GM23338 (cell line): Measurements from ENCODE around the gene CRYBB2. TPM values are rescaled to one million over a fixed set of nuclear protein-coding genes. Genes with fewer than 3 reads are reported as not detected.

Experiments used
- ATAC-seq: fragments of 200-7000 bp; cut with Tn5 transposase; 3 replicates; pipeline ENCODE4 v1.9.1; 2020
- DNase-seq: peaks from one replicate; pipeline ENCODE4 v3.0.0-alpha.2; 2015; ENCODE audit warnings: low spot score
- H2AFZ ChIP-seq: fragments of 200-600 bp; sonication (generic); 2 replicates; pipeline ENCODE4 v1.8.0; 2016; ENCODE audit warnings: antibody characterized with exemption, mild to moderate bottlenecking, moderate library complexity
- H3F3A ChIP-seq: fragments of 200-600 bp; sonication (generic); replicated peaks from 2 replicates; pipeline ENCODE4 v1.8.0; 2017; ENCODE audit warnings: antibody characterized with exemption, mixed run types, low read depth
- H3K27ac ChIP-seq: fragments of 200-600 bp; sonication (generic); 2 replicates; pipeline ENCODE4 v1.6.1; 2016; ENCODE audit warnings: low read depth
- H3K27me3 ChIP-seq: fragments of 200-600 bp; sonication (generic); 2 replicates; pipeline ENCODE4 v1.8.0; 2016; ENCODE audit warnings: mild to moderate bottlenecking, mixed run types, moderate library complexity; ENCODE audit not compliant: insufficient read depth
- H3K36me3 ChIP-seq: fragments of 200-600 bp; sonication (generic); 2 replicates; pipeline ENCODE4 v1.8.0; 2016; ENCODE audit warnings: mild to moderate bottlenecking; ENCODE audit not compliant: insufficient read depth
- H3K4me1 ChIP-seq: fragments of 200-600 bp; sonication (generic); 2 replicates; pipeline ENCODE4 v1.8.0; 2016; ENCODE audit warnings: mild to moderate bottlenecking, moderate library complexity; ENCODE audit not compliant: insufficient read depth
- H3K4me2 ChIP-seq: fragments of 200-600 bp; sonication (generic); 2 replicates; pipeline ENCODE4 v1.7.1; 2017; ENCODE audit warnings: mixed run types
- H3K4me3 ChIP-seq: fragments of 200-600 bp; sonication (generic); 2 replicates; pipeline ENCODE4 v1.6.1; 2016; ENCODE audit warnings: mixed run types
- H3K79me2 ChIP-seq: fragments of 200-600 bp; sonication (generic); replicated peaks from 2 replicates; pipeline ENCODE4 v1.8.0; 2017; ENCODE audit warnings: mild to moderate bottlenecking; ENCODE audit not compliant: insufficient read depth
- H3K9me2 ChIP-seq: fragments of 200-600 bp; sonication (generic); 2 replicates; pipeline ENCODE4 v1.8.0; 2017; ENCODE audit not compliant: insufficient read depth
- H4K20me1 ChIP-seq: fragments of 200-600 bp; sonication (generic); replicated peaks from 2 replicates; pipeline ENCODE4 v1.8.0; 2017; ENCODE audit warnings: mild to moderate bottlenecking; ENCODE audit not compliant: insufficient read depth
- H3K27ac Mint-ChIP-seq: 2 replicates; pipeline ENCODE4 v1.8.0; 2020; ENCODE audit warnings: inconsistent platforms, mild to moderate bottlenecking, moderate library complexity, mixed read lengths
- H3K27me3 Mint-ChIP-seq: 3 replicates; pipeline ENCODE4 v1.8.0; 2022; ENCODE audit warnings: low read depth, mild to moderate bottlenecking, moderate library complexity, mixed read lengths, inconsistent platforms; ENCODE audit not compliant: insufficient read depth, poor library complexity
- H3K36me3 Mint-ChIP-seq: 3 replicates; pipeline ENCODE4 v1.8.0; 2021; ENCODE audit warnings: low read depth, mild to moderate bottlenecking, inconsistent platforms, moderate library complexity, mixed read lengths
- H3K4me1 Mint-ChIP-seq: 3 replicates; pipeline ENCODE4 v1.8.0; 2020; ENCODE audit warnings: mild to moderate bottlenecking, inconsistent platforms, mixed read lengths
- H3K4me3 Mint-ChIP-seq: 3 replicates; pipeline ENCODE4 v1.8.0; 2021; ENCODE audit warnings: moderate library complexity, mild to moderate bottlenecking, inconsistent platforms, mixed read lengths
- H3K9me3 Mint-ChIP-seq: 3 replicates; pipeline ENCODE4 v1.8.0; 2020; ENCODE audit warnings: moderate library complexity, mild to moderate bottlenecking, inconsistent platforms, mixed read lengths
- CREB1 ChIP-seq: fragments of 250-450 bp; sonication (Bioruptor Pico); IDR thresholded peaks from 2 replicates; pipeline ENCODE4 v1.5.0; 2020; ENCODE audit warnings: low read depth, mild to moderate bottlenecking, moderate library complexity
- EZH2 ChIP-seq: fragments of 200-600 bp; sonication (generic); IDR thresholded peaks from one replicate; pipeline ENCODE4 v1.8.0; 2017; ENCODE audit warnings: antibody characterized with exemption, mild to moderate bottlenecking, low read depth; ENCODE audit not compliant: unreplicated experiment
- EZH2phosphoT487 ChIP-seq: fragments of 200-600 bp; sonication (generic); IDR thresholded peaks from one replicate; pipeline ENCODE4 v1.8.1; 2018; ENCODE audit warnings: antibody characterized with exemption; ENCODE audit not compliant: unreplicated experiment
- JUNB ChIP-seq: IDR thresholded peaks from one replicate; pipeline ENCODE4 v1.6.1; 2016; ENCODE audit warnings: antibody characterized with exemption; ENCODE audit not compliant: unreplicated experiment
- NANOG ChIP-seq: IDR thresholded peaks from 2 replicates; pipeline ENCODE4 v1.6.1; 2016; ENCODE audit warnings: antibody characterized with exemption, borderline replicate concordance
- POLR2AphosphoS5 ChIP-seq: IDR thresholded peaks from 2 replicates; pipeline ENCODE4 v1.6.1; 2016; ENCODE audit warnings: antibody characterized with exemption, low read depth
- STAT1 ChIP-seq: IDR thresholded peaks from one replicate; pipeline ENCODE4 v1.6.1; 2016; ENCODE audit warnings: antibody characterized with exemption; ENCODE audit not compliant: unreplicated experiment
- ZNF114 ChIP-seq: fragments of 250-450 bp; sonication (Bioruptor Pico); IDR thresholded peaks from 2 replicates; pipeline ENCODE4 v1.5.0; 2020; ENCODE audit warnings: mild to moderate bottlenecking, moderate library complexity
- ZNF331 ChIP-seq: fragments of 250-450 bp; sonication (Bioruptor Pico); IDR thresholded peaks from 2 replicates; pipeline ENCODE4 v1.5.0; 2020; ENCODE audit warnings: low read depth, mild to moderate bottlenecking, moderate library complexity
- polyA plus RNA-seq: library from polyadenylated mRNA; unstranded; fragments of >200 nt; fragmentation: Nextera tagmentation; extraction: Ambion mirVana; gene quantifications from 2 replicates; pipeline ENCODE4 v1.2.1, GENCODE V29; 2016
- total RNA-seq: library from RNA; depleted of rRNA; stranded (reverse); fragments of >200 nt; shearing (Covaris generic); gene quantifications from 2 replicates; pipeline ENCODE4 v1.2.3, GENCODE V29; 2014
- TF ChIP-seq, protein P1 (sequence below): IDR thresholded peaks from one replicate; pipeline ENCODE4 v1.6.1; 2018; ENCODE audit warnings: antibody characterized with exemption; ENCODE audit not compliant: unreplicated experiment
- TF ChIP-seq, protein P2 (sequence below), 2 experiments: fragments of 200-600 bp in 1 of 2; sonication (generic) in 1 of 2; conservative IDR thresholded peaks; 2 replicates each; pipeline versions ENCODE4 v1.5.1 to v1.6.1; 2016 to 2017; ENCODE audit warnings: antibody characterized with exemption in 2 of 2, low read depth in 2 of 2, mild to moderate bottlenecking in 2 of 2, moderate library complexity in 1 of 2
- TF ChIP-seq, protein P3 (sequence below): fragments of 250-450 bp; sonication (Bioruptor Pico); IDR thresholded peaks from 2 replicates; pipeline ENCODE4 v1.5.0; 2020; ENCODE audit warnings: mild to moderate bottlenecking, moderate library complexity
- TF ChIP-seq, protein P4 (sequence below): IDR thresholded peaks from 2 replicates; pipeline ENCODE4 v1.6.1; 2016; ENCODE audit warnings: antibody characterized with exemption

Gene CRYBB2
- total and polyA plus RNA-seq, 2 experiments from 2014 or later: 0.26 to 1.0 TPM

DNA sequence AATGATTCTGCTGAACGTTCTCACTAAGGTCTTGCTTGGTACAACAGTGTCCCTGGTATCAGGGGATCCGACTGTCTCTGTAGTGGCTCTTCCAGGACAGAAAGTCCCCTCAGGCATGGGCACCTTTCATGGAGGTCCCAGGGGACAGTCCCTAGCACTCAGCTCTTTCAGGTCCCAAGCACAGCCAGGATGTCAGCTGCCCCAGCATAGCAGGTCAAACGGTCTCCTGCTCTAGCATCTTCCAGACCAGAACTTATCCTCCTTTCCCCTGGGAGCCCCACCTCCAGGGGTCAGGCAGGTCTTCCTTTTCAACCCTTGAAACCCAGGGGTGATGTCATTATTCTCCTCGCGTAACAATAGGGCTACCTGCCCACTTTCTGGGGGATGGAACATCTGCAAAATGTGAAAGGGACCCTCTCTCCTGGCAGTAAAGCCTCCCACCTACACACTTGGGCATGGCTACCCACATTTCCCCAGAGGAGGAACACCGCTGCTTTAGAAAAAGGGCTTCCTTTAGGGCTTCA lies 44.5 kb upstream of the CRYBB2 start:
- ATAC-seq (no peak; the same call in 2 of the 3 replicates), DNase-seq (no peak)
- Mint-ChIP-seq H3K36me3 (peaks cover 19% of the 10 kb centered on the region), H3K4me3 (no peak overlapping the region), H3K9me3 (peaks cover 7% of the 10 kb centered on the region), H3K4me1 (peaks cover 13% of the 10 kb centered on the region), H3K27ac (no peak overlapping the region), H3K27me3 (peaks cover 9% of the 10 kb centered on the region)
- no peak overlapping the region for H3K4me3 ChIP-seq
- H3F3A ChIP-seq: no peaks in the 10 kb centered on the region
- no peaks in the 10 kb centered on the region; the same call in 1 of the 2 replicates for H3K4me1 ChIP-seq
- no peaks in the 10 kb centered on the region for H3K9me2 ChIP-seq
- TF ChIP-seq, protein P1, sequence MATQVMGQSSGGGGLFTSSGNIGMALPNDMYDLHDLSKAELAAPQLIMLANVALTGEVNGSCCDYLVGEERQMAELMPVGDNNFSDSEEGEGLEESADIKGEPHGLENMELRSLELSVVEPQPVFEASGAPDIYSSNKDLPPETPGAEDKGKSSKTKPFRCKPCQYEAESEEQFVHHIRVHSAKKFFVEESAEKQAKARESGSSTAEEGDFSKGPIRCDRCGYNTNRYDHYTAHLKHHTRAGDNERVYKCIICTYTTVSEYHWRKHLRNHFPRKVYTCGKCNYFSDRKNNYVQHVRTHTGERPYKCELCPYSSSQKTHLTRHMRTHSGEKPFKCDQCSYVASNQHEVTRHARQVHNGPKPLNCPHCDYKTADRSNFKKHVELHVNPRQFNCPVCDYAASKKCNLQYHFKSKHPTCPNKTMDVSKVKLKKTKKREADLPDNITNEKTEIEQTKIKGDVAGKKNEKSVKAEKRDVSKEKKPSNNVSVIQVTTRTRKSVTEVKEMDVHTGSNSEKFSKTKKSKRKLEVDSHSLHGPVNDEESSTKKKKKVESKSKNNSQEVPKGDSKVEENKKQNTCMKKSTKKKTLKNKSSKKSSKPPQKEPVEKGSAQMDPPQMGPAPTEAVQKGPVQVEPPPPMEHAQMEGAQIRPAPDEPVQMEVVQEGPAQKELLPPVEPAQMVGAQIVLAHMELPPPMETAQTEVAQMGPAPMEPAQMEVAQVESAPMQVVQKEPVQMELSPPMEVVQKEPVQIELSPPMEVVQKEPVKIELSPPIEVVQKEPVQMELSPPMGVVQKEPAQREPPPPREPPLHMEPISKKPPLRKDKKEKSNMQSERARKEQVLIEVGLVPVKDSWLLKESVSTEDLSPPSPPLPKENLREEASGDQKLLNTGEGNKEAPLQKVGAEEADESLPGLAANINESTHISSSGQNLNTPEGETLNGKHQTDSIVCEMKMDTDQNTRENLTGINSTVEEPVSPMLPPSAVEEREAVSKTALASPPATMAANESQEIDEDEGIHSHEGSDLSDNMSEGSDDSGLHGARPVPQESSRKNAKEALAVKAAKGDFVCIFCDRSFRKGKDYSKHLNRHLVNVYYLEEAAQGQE: no peak
- TF ChIP-seq, protein P2, sequence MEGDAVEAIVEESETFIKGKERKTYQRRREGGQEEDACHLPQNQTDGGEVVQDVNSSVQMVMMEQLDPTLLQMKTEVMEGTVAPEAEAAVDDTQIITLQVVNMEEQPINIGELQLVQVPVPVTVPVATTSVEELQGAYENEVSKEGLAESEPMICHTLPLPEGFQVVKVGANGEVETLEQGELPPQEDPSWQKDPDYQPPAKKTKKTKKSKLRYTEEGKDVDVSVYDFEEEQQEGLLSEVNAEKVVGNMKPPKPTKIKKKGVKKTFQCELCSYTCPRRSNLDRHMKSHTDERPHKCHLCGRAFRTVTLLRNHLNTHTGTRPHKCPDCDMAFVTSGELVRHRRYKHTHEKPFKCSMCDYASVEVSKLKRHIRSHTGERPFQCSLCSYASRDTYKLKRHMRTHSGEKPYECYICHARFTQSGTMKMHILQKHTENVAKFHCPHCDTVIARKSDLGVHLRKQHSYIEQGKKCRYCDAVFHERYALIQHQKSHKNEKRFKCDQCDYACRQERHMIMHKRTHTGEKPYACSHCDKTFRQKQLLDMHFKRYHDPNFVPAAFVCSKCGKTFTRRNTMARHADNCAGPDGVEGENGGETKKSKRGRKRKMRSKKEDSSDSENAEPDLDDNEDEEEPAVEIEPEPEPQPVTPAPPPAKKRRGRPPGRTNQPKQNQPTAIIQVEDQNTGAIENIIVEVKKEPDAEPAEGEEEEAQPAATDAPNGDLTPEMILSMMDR (conservative IDR thresholded peaks at IDR 0.05; ENCODE audit: low read depth in 2 of 2): no peak
- no peak for TF ChIP-seq EZH2phosphoT487
- TF ChIP-seq NANOG: no peak
- no peak for TF ChIP-seq ZNF331
- TF ChIP-seq STAT1: no peak
- TF ChIP-seq EZH2: no peak
- no peak for TF ChIP-seq JUNB
- no peak for TF ChIP-seq ZNF114 (CRISPR knock-in tag)
- TF ChIP-seq, protein P3, sequence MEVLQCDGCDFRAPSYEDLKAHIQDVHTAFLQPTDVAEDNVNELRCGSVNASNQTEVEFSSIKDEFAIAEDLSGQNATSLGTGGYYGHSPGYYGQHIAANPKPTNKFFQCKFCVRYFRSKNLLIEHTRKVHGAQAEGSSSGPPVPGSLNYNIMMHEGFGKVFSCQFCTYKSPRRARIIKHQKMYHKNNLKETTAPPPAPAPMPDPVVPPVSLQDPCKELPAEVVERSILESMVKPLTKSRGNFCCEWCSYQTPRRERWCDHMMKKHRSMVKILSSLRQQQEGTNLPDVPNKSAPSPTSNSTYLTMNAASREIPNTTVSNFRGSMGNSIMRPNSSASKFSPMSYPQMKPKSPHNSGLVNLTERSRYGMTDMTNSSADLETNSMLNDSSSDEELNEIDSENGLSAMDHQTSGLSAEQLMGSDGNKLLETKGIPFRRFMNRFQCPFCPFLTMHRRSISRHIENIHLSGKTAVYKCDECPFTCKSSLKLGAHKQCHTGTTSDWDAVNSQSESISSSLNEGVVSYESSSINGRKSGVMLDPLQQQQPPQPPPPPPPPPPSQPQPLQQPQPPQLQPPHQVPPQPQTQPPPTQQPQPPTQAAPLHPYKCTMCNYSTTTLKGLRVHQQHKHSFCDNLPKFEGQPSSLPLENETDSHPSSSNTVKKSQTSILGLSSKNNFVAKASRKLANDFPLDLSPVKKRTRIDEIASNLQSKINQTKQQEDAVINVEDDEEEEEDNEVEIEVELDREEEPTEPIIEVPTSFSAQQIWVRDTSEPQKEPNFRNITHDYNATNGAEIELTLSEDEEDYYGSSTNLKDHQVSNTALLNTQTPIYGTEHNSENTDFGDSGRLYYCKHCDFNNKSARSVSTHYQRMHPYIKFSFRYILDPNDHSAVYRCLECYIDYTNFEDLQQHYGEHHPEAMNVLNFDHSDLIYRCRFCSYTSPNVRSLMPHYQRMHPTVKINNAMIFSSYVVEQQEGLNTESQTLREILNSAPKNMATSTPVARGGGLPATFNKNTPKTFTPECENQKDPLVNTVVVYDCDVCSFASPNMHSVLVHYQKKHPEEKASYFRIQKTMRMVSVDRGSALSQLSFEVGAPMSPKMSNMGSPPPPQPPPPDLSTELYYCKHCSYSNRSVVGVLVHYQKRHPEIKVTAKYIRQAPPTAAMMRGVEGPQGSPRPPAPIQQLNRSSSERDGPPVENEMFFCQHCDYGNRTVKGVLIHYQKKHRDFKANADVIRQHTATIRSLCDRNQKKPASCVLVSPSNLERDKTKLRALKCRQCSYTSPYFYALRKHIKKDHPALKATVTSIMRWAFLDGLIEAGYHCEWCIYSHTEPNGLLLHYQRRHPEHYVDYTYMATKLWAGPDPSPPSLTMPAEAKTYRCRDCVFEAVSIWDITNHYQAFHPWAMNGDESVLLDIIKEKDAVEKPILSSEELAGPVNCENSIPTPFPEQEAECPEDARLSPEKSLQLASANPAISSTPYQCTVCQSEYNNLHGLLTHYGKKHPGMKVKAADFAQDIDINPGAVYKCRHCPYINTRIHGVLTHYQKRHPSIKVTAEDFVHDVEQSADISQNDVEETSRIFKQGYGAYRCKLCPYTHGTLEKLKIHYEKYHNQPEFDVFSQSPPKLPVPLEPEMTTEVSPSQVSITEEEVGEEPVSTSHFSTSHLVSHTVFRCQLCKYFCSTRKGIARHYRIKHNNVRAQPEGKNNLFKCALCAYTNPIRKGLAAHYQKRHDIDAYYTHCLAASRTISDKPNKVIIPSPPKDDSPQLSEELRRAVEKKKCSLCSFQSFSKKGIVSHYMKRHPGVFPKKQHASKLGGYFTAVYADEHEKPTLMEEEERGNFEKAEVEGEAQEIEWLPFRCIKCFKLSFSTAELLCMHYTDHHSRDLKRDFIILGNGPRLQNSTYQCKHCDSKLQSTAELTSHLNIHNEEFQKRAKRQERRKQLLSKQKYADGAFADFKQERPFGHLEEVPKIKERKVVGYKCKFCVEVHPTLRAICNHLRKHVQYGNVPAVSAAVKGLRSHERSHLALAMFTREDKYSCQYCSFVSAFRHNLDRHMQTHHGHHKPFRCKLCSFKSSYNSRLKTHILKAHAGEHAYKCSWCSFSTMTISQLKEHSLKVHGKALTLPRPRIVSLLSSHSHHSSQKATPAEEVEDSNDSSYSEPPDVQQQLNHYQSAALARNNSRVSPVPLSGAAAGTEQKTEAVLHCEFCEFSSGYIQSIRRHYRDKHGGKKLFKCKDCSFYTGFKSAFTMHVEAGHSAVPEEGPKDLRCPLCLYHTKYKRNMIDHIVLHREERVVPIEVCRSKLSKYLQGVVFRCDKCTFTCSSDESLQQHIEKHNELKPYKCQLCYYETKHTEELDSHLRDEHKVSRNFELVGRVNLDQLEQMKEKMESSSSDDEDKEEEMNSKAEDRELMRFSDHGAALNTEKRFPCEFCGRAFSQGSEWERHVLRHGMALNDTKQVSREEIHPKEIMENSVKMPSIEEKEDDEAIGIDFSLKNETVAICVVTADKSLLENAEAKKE (CRISPR knock-in tag): no peak
- TF ChIP-seq POLR2AphosphoS5: no peak
- TF ChIP-seq, protein P4, sequence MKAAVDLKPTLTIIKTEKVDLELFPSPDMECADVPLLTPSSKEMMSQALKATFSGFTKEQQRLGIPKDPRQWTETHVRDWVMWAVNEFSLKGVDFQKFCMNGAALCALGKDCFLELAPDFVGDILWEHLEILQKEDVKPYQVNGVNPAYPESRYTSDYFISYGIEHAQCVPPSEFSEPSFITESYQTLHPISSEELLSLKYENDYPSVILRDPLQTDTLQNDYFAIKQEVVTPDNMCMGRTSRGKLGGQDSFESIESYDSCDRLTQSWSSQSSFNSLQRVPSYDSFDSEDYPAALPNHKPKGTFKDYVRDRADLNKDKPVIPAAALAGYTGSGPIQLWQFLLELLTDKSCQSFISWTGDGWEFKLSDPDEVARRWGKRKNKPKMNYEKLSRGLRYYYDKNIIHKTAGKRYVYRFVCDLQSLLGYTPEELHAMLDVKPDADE: no peak
- no peak for TF ChIP-seq CREB1 (CRISPR knock-in tag)
- 0 out of 2 replicates have a peak, but pooled peaks cover 5% of the 10 kb centered on the region for H4K20me1 ChIP-seq
- H3K79me2 ChIP-seq: no peaks in the 10 kb centered on the region
- no peak overlapping the region for H3K27ac ChIP-seq
- no peaks in the 10 kb centered on the region for H3K36me3 ChIP-seq
- no peak overlapping the region for H2AFZ ChIP-seq
- no peak overlapping the region for H3K4me2 ChIP-seq
- H3K27me3 ChIP-seq: no peaks in the 10 kb centered on the region
